ENCODE results near the gene USB1. TPM values are rescaled to one million over a fixed set of nuclear protein-coding genes. Genes with fewer than 3 reads are reported as not detected.
A peak's percentile ranks its signal among the peaks of the same experiment; 100 is the strongest.

The USB1 gene
- total RNA-seq, 4 donors from 2014 or later, result 31.4 to 79.0 (median 60.0) TPM

GRCh38 chr16:58062821-58063220, 61.6 kb downstream of the USB1 start:
- no peak overlapping the region for H3K4me3 ChIP-seq (replicated peaks in 1 of 3)
- no peaks in the 10 kb centered on the region for H3K27me3 ChIP-seq
- DNase-seq, result no peak
- H3K36me3 ChIP-seq, result no peaks in the 10 kb centered on the region
- peaks cover 26 to 45% of the 10 kb centered on the region in 2 donors for H3K4me1 ChIP-seq
- 68 to 72% methylated on average over 2 to 4 of the region's 4 CpGs for WGBS, 2 donors
- intact Hi-C loops (cut with DNase I), result no loop called here
- no peak for TF ChIP-seq POLR2A (IDR thresholded peaks at IDR 0.05)
- TF ChIP-seq, protein P1, sequence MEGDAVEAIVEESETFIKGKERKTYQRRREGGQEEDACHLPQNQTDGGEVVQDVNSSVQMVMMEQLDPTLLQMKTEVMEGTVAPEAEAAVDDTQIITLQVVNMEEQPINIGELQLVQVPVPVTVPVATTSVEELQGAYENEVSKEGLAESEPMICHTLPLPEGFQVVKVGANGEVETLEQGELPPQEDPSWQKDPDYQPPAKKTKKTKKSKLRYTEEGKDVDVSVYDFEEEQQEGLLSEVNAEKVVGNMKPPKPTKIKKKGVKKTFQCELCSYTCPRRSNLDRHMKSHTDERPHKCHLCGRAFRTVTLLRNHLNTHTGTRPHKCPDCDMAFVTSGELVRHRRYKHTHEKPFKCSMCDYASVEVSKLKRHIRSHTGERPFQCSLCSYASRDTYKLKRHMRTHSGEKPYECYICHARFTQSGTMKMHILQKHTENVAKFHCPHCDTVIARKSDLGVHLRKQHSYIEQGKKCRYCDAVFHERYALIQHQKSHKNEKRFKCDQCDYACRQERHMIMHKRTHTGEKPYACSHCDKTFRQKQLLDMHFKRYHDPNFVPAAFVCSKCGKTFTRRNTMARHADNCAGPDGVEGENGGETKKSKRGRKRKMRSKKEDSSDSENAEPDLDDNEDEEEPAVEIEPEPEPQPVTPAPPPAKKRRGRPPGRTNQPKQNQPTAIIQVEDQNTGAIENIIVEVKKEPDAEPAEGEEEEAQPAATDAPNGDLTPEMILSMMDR (IDR thresholded peaks at IDR 0.05), result no peak
- peak overlapping the region; percentile 92 to 95 (median 93) for H3K27ac ChIP-seq
- no peaks in the 10 kb centered on the region for H3K9me3 ChIP-seq

DNA sequence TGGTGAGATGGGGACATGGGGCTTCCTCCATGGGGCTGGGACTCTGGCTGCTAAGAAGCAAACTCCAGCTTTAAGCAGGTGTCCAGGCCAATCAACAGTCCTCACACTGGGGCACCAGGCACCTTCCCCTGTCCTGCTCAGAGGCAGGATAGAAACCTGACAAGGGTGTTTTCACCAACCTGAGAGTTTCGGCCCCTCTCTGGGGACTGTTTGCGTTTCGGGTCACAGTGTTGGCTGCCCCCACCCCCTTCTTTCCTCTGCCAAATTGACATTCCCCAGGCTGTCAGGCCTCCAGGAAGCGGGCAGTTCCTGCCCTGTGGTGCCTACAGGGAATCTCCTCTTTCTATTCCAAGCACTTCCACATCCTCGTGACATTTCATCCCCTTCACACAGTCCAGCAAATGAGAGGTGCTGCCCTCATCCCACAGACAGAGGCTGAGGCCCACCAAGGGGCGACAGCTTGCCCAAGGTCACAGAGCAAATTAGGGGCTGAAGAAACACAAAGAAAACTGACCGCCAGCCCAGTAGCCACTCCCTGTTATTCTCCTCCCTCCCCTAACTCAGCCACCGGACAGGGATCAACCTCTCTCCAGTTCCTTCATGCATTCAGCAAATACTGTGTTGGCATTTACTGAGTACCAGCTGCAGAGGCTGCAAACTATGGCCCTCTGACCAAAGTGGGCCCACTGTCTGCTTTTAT, 62.3 kb downstream of the USB1 start:
- peaks cover 26 to 45% of the 10 kb centered on the region in 2 donors for H3K4me1 ChIP-seq
- no peak overlapping the region for H3K4me3 ChIP-seq (replicated peaks in 1 of 3)
- 18 to 23% methylated on average over 7 to 8 of the region's 8 CpGs for WGBS, 2 donors
- TF ChIP-seq, protein P1 (IDR thresholded peaks at IDR 0.05), result no peak
- TF ChIP-seq POLR2A (IDR thresholded peaks at IDR 0.05), result peak in 1 of 2 donors; percentile 32
- H3K9me3 ChIP-seq, result no peaks in the 10 kb centered on the region
- DNase-seq, result peak; percentile 80 to 83
- H3K27ac ChIP-seq, result peak overlapping the region; percentile 92 to 95 (median 93)
- intact Hi-C loops (cut with DNase I), result no loop called here
- H3K36me3 ChIP-seq, result no peaks in the 10 kb centered on the region
- no peaks in the 10 kb centered on the region for H3K27me3 ChIP-seq

DNA sequence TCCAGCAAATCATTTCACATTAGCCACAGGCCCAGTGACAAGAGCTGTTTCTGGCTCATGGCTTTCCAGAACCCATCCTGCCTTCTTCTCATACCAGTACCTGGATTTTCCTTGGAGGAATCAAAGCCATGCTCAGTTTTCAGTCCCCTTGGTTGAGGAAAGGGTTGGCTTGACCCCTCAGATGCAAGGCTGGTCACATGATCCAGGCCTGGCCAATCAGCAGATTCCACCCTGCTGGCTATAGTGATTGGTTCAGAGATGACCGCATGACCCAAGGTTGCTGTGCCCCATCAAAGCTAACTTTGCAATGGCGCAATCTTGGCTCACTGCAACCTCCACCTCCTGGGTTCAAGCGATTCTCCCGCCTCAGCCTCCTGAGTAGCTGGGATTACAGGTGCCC, 69.4 kb downstream of the USB1 start:
- intact Hi-C loops (cut with DNase I), result no loop called here
- no peak for DNase-seq
- peaks cover 8 to 14% of the 10 kb centered on the region in 2 donors for H3K4me1 ChIP-seq
- H3K4me3 ChIP-seq (replicated peaks in 1 of 3), result no peak overlapping the region
- no peaks in the 10 kb centered on the region for H3K27me3 ChIP-seq
- H3K9me3 ChIP-seq, result no peaks in the 10 kb centered on the region
- WGBS, 2 donors, result 100% methylated on average over 4 of the region's 4 CpGs
- no peak overlapping the region for H3K27ac ChIP-seq
- no peaks in the 10 kb centered on the region for H3K36me3 ChIP-seq
- no peak for TF ChIP-seq POLR2A (IDR thresholded peaks at IDR 0.05)

Other genes starting within 250 kb of the USB1 start
- 100 to 1,000 TPM in 3 of 4 donors, 10 to 100 TPM in 1; 88.8 to 153 (median 132) TPM for gene KIFC3, start 198.9 kb upstream of the USB1 start, total RNA-seq
- gene CNGB1, start 30.3 kb upstream of the USB1 start, total RNA-seq, result under 1 TPM in 1 of 4 donors, not detected in 3; 0.13 TPM
- 10 to 100 TPM; 12.1 to 24.0 (median 18.7) TPM for gene ZNF319, start 735 bp upstream of the USB1 start, total RNA-seq
- gene MMP15, start 24.3 kb downstream of the USB1 start, total RNA-seq, result 100 to 1,000 TPM in 1 of 4 donors, 10 to 100 TPM in 3; 36.5 to 105 (median 80.5) TPM
- gene CFAP20, start 128.0 kb downstream of the USB1 start, total RNA-seq, result 10 to 100 TPM; 34.8 to 90.2 (median 57.7) TPM
- gene CSNK2A2, start 196.7 kb downstream of the USB1 start, total RNA-seq, result 10 to 100 TPM; 26.0 to 41.0 (median 33.9) TPM

Data from thyroid gland (tissue), 4 donors.